BLaER1 treated with 17β-estradiol and CSF1 and Interleukin-3, amounts not matched to agents 10 nM and 100 nM (cell line): ENCODE measurements around the gene CSNK1G1.
"Not testable (repeated sequence)": the region's sequence is repeated elsewhere in the genome, so short reads cannot be mapped to it uniquely, and the experiment has no call there.

Experiments
- H3K27ac ChIP-seq, 11 experiments: shearing (Covaris generic); formaldehyde crosslinking; 2 replicates each; pipeline ENCODE4 v1.8.1; 2022
- H3K27me3 ChIP-seq, 11 experiments: shearing (Covaris generic); formaldehyde crosslinking; 2 replicates each; pipeline ENCODE4 v1.8.1; 2022
- H3K36me3 ChIP-seq, 11 experiments: shearing (Covaris generic); formaldehyde crosslinking; 2 replicates each; pipeline ENCODE4 v1.8.1; 2022
- H3K4me1 ChIP-seq, 10 experiments: shearing (Covaris generic); formaldehyde crosslinking; 2 replicates each; pipeline ENCODE4 v1.8.1; 2022
- H3K4me2 ChIP-seq, 11 experiments: shearing (Covaris generic); formaldehyde crosslinking; 2 replicates each; pipeline ENCODE4 v1.8.1; 2022
- H3K4me3 ChIP-seq, 10 experiments: shearing (Covaris generic); formaldehyde crosslinking; 2 replicates each; pipeline ENCODE4 v1.8.1; 2022
- H3K9ac ChIP-seq, 11 experiments: shearing (Covaris generic); formaldehyde crosslinking; 2 replicates each; pipeline ENCODE4 v1.8.1; 2022
- H3K9me3 ChIP-seq, 11 experiments: shearing (Covaris generic); formaldehyde crosslinking; replicated peaks in 1 of 11; 2 replicates each; pipeline ENCODE4 v1.8.1; 2022
- H4K20me1 ChIP-seq, 11 experiments: shearing (Covaris generic); formaldehyde crosslinking; 2 replicates each; pipeline ENCODE4 v1.8.1; 2022
- Cebpa-rat ChIP-seq, 11 experiments: shearing (Covaris generic); IDR thresholded peaks; 2 replicates each; pipeline ENCODE4 v1.8.1; 2022

CSNK1G1 gene

DNA sequence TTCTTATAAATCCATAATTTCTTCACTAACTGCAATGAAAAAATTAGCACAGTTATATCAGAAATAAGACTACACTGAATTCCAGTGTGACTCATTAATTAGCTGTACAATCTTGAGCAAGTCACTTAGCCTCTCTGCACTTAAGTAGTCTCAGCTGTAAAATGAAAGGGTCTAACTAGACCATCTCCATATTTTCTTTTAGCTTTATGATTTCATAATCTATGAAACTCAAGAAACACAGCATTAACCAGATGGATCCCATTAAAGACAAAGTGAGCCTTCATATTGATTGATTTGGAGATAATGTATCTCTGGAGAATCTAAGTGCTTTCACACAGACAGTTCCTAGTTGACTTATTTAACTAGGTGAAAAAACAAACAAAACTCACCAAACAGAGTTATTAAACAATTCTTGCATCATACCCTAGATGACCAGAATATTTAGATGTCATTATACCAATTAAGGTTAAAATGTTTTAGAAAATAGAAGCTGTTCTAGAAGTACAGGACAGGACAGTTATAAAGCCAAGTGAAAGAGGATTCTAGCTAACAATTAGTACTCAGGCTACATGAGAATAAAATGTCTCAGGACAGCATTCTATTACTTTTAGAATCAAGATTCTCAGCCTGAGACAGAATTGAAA is 11.2 kb downstream of the CSNK1G1 start:
- no peak for TF ChIP-seq Cebpa-rat (IDR thresholded peaks at IDR 0.05)
- no peaks in the 10 kb centered on the region for H3K4me1 ChIP-seq

GRCh38 chr15:64343841-64344240 is 12.1 kb downstream of the CSNK1G1 start:
- H3K4me2 ChIP-seq: no peak overlapping the region
- H3K27ac ChIP-seq: no peak overlapping the region
- H3K4me3 ChIP-seq: no peak overlapping the region
- peaks cover 22 to 66% (median 41%) of the 10 kb centered on the region in 11 experiments for H3K36me3 ChIP-seq
- no peak overlapping the region for H3K9ac ChIP-seq
- H4K20me1 ChIP-seq: peaks cover 0 to 74% (median 16%) of the 10 kb centered on the region in 11 experiments; a peak in 11 of 22 replicates
- no peaks in the 10 kb centered on the region for H3K27me3 ChIP-seq
- H3K9me3 ChIP-seq: no peaks in the 10 kb centered on the region
- no peak for TF ChIP-seq Cebpa-rat (IDR thresholded peaks at IDR 0.05)
- no peaks in the 10 kb centered on the region for H3K4me1 ChIP-seq

More for the DNA sequence above, 11.2 kb downstream of the CSNK1G1 start:
- Histone ChIP-seq H4K20me1 (peaks cover 0 to 76% (median 22%) of the 10 kb centered on the region in 11 experiments; a peak in 11 of 22 replicates), H3K36me3 (peaks cover 20 to 66% (median 39%) of the 10 kb centered on the region in 11 experiments), H3K9me3 (no peaks in the 10 kb centered on the region), H3K4me3 (no peak overlapping the region), H3K27me3 (no peaks in the 10 kb centered on the region), H3K4me2 (no peak overlapping the region), H3K27ac (no peak overlapping the region), H3K9ac (no peak overlapping the region)

DNA sequence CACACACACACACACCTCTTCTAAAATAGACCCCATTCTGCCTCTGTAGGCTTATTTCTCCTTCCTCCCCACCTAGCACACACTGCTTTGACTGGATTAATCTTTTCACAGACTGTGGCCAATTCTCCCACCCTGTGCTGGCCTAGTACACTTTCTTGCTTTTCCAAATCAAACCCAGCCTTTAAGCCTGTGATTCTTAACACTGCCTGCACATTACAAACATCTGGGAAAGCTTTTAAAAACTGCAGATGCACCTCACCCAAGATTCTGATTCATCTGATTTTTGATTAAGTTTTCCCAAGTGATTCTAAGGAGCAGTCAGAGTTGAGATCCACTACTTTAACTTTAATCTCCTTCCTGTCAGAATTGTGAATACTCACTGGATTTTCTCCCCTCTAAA is 12.8 kb downstream of the CSNK1G1 start:
- Histone ChIP-seq H3K27ac (no peak overlapping the region), H3K4me3 (no peak overlapping the region), H3K27me3 (no peaks in the 10 kb centered on the region), H3K9ac (no peak overlapping the region), H3K4me1 (no peaks in the 10 kb centered on the region), H3K4me2 (no peak overlapping the region), H4K20me1 (peaks cover 0 to 73% (median 16%) of the 10 kb centered on the region in 11 experiments; a peak in 10 of 22 replicates), H3K9me3 (no peaks in the 10 kb centered on the region), H3K36me3 (peaks cover 23 to 66% (median 43%) of the 10 kb centered on the region in 11 experiments)
- TF ChIP-seq Cebpa-rat (IDR thresholded peaks at IDR 0.05): no peak

DNA sequence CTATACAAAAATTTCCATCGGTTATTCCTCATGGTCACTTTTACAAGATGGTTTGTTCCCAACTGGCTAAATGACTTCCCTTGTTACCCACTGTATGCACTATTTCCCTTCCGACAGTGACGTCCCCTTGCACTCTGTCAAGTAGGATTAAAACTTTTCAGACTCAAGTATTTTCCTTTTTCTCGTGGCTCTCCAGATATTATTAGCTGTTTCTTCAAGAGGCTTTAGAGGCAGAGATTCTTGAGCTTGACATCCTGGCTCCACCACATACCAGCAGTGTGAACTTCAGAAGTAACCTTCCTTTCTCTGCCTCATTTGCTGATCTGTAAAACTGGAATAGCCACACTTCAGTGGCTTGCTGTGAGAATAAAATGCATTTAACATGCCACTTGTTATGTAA is 14.0 kb downstream of the CSNK1G1 start:
- H3K4me1 ChIP-seq: no peaks in the 10 kb centered on the region
- H3K27me3 ChIP-seq: no peaks in the 10 kb centered on the region
- no peak overlapping the region for H3K27ac ChIP-seq
- peaks cover 15 to 58% (median 31%) of the 10 kb centered on the region in 11 experiments; a peak in 21 of 22 replicates for H3K36me3 ChIP-seq
- no peak overlapping the region for H3K4me2 ChIP-seq
- no peaks in the 10 kb centered on the region for H3K9me3 ChIP-seq
- no peak for TF ChIP-seq Cebpa-rat (IDR thresholded peaks at IDR 0.05)
- H3K9ac ChIP-seq: no peak overlapping the region
- peaks cover 0 to 73% (median 22%) of the 10 kb centered on the region in 11 experiments; a peak in 10 of 22 replicates for H4K20me1 ChIP-seq
- H3K4me3 ChIP-seq: no peak overlapping the region

DNA sequence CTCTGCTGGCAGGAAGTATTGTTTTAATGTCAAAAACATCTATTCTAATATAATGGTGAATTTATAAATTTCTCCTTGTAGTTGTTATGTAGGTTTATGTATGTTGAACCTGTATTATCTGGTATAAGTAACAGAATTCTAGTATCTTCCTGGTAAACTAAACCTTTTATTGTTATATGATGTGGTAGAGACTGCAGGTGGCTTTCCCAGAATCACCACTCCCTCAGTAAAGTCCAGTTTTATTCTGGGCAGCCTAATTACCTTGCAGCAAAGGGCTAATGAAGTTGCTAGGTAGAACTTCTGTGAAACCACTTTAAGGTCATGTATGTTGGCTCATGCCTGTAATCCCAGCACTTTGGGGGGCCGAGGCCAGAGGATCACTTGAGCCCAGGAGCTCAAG is 15.6 kb downstream of the CSNK1G1 start:
- H3K4me1 ChIP-seq: 0 out of 20 replicates have a peak, but pooled peaks cover 0 to 5% (median 0%) of the 10 kb centered on the region in 10 experiments
- no peaks in the 10 kb centered on the region for H3K9me3 ChIP-seq
- H3K27ac ChIP-seq: no peak overlapping the region
- H3K4me3 ChIP-seq: no peak overlapping the region
- H3K27me3 ChIP-seq: no peaks in the 10 kb centered on the region
- H4K20me1 ChIP-seq: peaks cover 0 to 76% (median 18%) of the 10 kb centered on the region in 11 experiments; a peak in 10 of 22 replicates
- no peak for TF ChIP-seq Cebpa-rat (IDR thresholded peaks at IDR 0.05)
- H3K9ac ChIP-seq: no peak overlapping the region
- H3K36me3 ChIP-seq: peaks cover 15 to 51% (median 28%) of the 10 kb centered on the region in 11 experiments; a peak in 20 of 22 replicates
- H3K4me2 ChIP-seq: no peak overlapping the region

- H3K4me2 ChIP-seq: no peak overlapping the region
- H3K4me1 ChIP-seq: 0 out of 20 replicates have a peak, but pooled peaks cover 0 to 5% (median 0%) of the 10 kb centered on the region in 10 experiments
- no peak overlapping the region for H3K27ac ChIP-seq
- no peak for TF ChIP-seq Cebpa-rat (IDR thresholded peaks at IDR 0.05)
- peaks cover 0 to 76% (median 14%) of the 10 kb centered on the region in 11 experiments; a peak in 9 of 22 replicates for H4K20me1 ChIP-seq
- peaks cover 4 to 11% (median 7%) of the 10 kb centered on the region in 11 experiments; a peak in 20 of 22 replicates for H3K9me3 ChIP-seq
- no peaks in the 10 kb centered on the region for H3K27me3 ChIP-seq
- no peak overlapping the region for H3K4me3 ChIP-seq
- no peak overlapping the region for H3K9ac ChIP-seq
- peaks cover 26 to 69% (median 42%) of the 10 kb centered on the region in 11 experiments for H3K36me3 ChIP-seq
These were observed 18.2 kb downstream of the CSNK1G1 start for GRCh38 chr15:64337761-64338160.

GRCh38 chr15:64333986-64334929 is 21.7 kb downstream of the CSNK1G1 start:
- Histone ChIP-seq H4K20me1 (peaks cover 0 to 60% (median 10%) of the 10 kb centered on the region in 11 experiments; a peak in 7 of 22 replicates), H3K9me3 (peaks cover 5 to 12% (median 8%) of the 10 kb centered on the region in 11 experiments; a peak in 20 of 22 replicates), H3K4me1 (0 out of 20 replicates have a peak, but pooled peaks cover 0 to 5% (median 0%) of the 10 kb centered on the region in 10 experiments), H3K4me2 (no peak overlapping the region), H3K36me3 (peaks cover 12 to 39% (median 20%) of the 10 kb centered on the region in 11 experiments; a peak in 19 of 22 replicates), H3K9ac (no peak overlapping the region), H3K27ac (no peak overlapping the region), H3K27me3 (no peaks in the 10 kb centered on the region), H3K4me3 (no peak overlapping the region)
- no peak for TF ChIP-seq Cebpa-rat (IDR thresholded peaks at IDR 0.05)

GRCh38 chr15:64333516-64333915 is 22.5 kb downstream of the CSNK1G1 start:
- Histone ChIP-seq H4K20me1 (peaks cover 0 to 54% (median 8%) of the 10 kb centered on the region in 11 experiments; a peak in 7 of 22 replicates), H3K27ac (no peak overlapping the region), H3K4me1 (0 out of 20 replicates have a peak, but pooled peaks cover 0 to 5% (median 0%) of the 10 kb centered on the region in 10 experiments), H3K4me3 (no peak overlapping the region), H3K36me3 (peaks cover 11 to 32% (median 16%) of the 10 kb centered on the region in 11 experiments; a peak in 19 of 22 replicates), H3K4me2 (no peak overlapping the region), H3K9ac (no peak overlapping the region), H3K27me3 (no peaks in the 10 kb centered on the region), H3K9me3 (peaks cover 5 to 12% (median 8%) of the 10 kb centered on the region in 11 experiments; a peak in 20 of 22 replicates)
- no peak for TF ChIP-seq Cebpa-rat (IDR thresholded peaks at IDR 0.05)

DNA sequence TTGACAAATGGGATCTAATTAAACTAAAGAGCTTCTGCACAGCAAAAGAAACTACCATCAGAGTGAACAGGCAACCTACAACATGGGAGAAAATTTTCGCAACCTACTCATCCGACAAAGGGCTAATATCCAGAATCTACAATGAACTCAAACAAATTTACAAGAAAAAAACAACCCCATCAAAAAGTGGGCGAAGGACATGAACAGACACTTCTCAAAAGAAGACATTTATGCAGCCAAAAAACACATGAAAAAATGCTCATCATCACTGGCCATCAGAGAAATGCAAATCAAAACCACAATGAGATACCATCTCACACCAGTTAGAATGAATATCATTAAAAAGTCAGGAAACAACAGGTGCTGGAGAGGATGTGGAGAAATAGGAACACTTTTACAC is 24.3 kb downstream of the CSNK1G1 start:
- H3K4me1 ChIP-seq, H3K27me3 ChIP-seq, H3K4me2 ChIP-seq, H3K4me3 ChIP-seq, H3K9ac ChIP-seq, H3K27ac ChIP-seq: not testable (repeated sequence)
- Histone ChIP-seq H4K20me1 (peaks cover 0 to 36% (median 7%) of the 10 kb centered on the region in 11 experiments; a peak in 7 of 22 replicates), H3K9me3 (peaks cover 5 to 12% (median 8%) of the 10 kb centered on the region in 11 experiments; a peak in 20 of 22 replicates), H3K36me3 (peaks cover 10 to 24% (median 16%) of the 10 kb centered on the region in 11 experiments; a peak in 18 of 22 replicates)

- not testable (repeated sequence) for H3K4me1 ChIP-seq, H3K9ac ChIP-seq, H3K4me2 ChIP-seq, H3K9me3 ChIP-seq, H3K27ac ChIP-seq, H3K27me3 ChIP-seq, H3K4me3 ChIP-seq
- H4K20me1 ChIP-seq: peaks cover 0 to 46% (median 14%) of the 10 kb centered on the region in 11 experiments; a peak in 9 of 22 replicates
- peaks cover 0 to 13% (median 6%) of the 10 kb centered on the region in 11 experiments; a peak in 10 of 22 replicates for H3K36me3 ChIP-seq
These were observed 29.0 kb downstream of the CSNK1G1 start for GRCh38 chr15:64326975-64327374.

DNA sequence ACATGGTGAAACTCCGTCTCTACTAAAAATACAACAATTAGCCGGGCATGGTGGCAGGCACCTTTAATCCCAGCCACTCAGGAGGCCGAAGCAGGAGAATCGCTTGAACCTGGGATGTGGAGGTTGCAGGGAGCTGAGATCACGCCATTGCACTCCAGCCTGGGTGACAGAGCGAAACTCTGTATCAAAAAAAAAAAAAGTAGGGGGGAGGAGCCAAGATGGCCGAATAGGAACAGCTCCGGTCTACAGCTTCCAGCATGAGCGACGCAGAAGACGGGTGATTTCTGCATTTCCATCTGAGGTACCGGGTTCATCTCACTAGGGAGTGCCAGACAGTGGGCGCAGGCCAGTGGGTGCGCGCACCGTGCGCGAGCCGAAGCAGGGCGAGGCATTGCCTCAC is 29.5 kb downstream of the CSNK1G1 start:
- H3K4me2 ChIP-seq, H3K27ac ChIP-seq, H3K4me1 ChIP-seq, H3K27me3 ChIP-seq, H3K9ac ChIP-seq, H3K9me3 ChIP-seq, H3K4me3 ChIP-seq: not testable (repeated sequence)
- Histone ChIP-seq H4K20me1 (peaks cover 0 to 51% (median 14%) of the 10 kb centered on the region in 11 experiments; a peak in 10 of 22 replicates), H3K36me3 (peaks cover 0 to 13% (median 6%) of the 10 kb centered on the region in 11 experiments; a peak in 10 of 22 replicates)
